Uterus (tissue), 2 donors: Measurements from ENCODE around the gene DPH6.

Experiments used
- CTCF ChIP-seq, 4 experiments: fragments of 200-600 bp in 2 of 4; fragments of 450-650 bp in 2 of 4; sonication (generic) in 2 of 4; IDR thresholded peaks; one replicate each; pipeline ENCODE4 v1.5.1; 2016 to 2019; ENCODE audit warnings: antibody characterized with exemption in 4 of 4, mild to moderate bottlenecking in 2 of 4, moderate library complexity in 1 of 4
- POLR2A ChIP-seq, 2 donors: fragments of 450-650 bp; IDR thresholded peaks; one replicate each; pipeline ENCODE4 v1.6.1; 2016; ENCODE audit warnings: antibody characterized with exemption in 2 of 2, mild to moderate bottlenecking in 1 of 2, moderate library complexity in 1 of 2

DNA sequence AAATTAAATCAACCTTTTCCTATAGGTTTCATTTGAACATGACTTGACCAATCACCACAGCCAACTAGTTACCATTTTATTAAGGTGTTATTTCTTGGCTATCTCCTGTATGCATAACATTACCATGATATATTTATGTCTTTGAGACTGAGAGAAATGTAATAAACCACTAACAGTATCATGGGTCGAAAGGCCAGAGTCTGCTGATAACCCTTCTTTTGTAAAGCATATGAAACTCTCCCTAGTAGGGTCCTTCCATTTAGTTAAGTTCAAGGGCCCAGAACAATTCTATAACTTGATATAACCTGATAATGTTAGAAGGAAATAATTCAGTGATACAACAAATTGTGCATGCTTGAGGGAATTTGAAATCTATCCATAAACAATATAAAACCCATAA, 14.3 kb upstream of the DPH6 start:
- TF ChIP-seq POLR2A (IDR thresholded peaks at IDR 0.05), result no peak
- no peak for TF ChIP-seq CTCF (IDR thresholded peaks at IDR 0.05)
